GM19043 (cell line): ENCODE data around the gene PEX14.

Experiments used
- ATAC-seq: cut with Tn5 transposase; IDR thresholded peaks from one replicate; pipeline ENCODE4 v1.9.1; 2021; ENCODE audit warnings: low read depth; ENCODE audit not compliant: unreplicated experiment

Gene PEX14

GRCh38 chr1:10629816-10630571 is 155.2 kb downstream of the PEX14 start:
- no peak for ATAC-seq

DNA sequence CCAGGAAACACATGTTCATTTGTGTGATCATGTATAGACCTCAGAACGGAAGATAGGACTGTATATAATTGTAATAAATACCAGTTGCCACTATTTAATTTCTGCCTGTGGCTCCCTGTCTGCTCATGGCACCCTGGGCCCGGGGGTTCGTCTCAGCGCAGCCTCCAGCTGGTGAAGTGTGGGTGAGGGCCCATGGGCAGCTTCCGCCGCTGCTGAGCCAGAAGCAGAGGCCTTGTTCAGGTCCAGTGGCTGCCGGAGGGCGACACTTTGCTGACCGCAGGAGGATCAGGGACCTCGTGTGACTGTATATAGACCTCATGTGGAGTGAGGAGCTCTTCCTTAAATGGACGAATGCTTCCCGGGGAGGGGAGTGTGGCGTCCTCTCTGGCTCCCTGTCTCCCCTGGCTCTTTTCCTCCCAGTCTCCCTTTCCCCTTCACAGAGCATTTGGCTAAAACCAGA is 155.9 kb downstream of the PEX14 start:
- no peak for ATAC-seq

DNA sequence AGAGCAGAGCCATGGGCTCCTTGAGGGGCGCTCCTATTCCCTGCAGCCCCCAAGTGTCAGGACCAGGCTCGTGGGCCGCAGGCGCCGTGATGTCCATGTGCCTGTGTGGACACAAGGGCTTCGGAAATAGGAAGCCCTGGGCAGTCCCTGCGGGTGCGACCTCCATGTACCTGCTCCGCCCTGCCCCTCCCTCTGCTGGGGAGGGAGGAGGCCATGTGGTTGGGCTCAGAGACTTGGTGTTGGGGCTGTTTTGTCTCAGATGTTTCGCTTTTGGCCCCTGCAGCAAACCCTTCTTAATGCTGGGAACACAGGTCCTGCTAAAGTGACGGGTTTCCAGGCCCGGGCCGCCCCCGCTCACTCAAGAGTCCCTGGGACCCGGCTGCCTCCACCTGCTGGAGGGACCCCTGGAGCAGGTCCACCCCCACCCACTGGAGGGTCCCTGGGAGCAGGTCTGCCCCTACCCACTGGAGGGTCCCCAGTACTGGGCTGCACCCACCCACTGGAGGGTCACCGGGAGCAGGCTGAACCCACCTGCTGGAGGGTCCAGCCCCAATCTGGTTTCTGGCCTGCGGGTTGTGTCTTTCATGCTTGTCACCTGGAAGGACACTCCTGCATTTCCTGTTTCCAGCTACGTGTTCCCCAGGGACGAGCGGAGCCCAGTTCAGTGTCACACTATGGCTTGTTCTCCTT is 156.5 kb downstream of the PEX14 start:
- no peak for ATAC-seq

DNA sequence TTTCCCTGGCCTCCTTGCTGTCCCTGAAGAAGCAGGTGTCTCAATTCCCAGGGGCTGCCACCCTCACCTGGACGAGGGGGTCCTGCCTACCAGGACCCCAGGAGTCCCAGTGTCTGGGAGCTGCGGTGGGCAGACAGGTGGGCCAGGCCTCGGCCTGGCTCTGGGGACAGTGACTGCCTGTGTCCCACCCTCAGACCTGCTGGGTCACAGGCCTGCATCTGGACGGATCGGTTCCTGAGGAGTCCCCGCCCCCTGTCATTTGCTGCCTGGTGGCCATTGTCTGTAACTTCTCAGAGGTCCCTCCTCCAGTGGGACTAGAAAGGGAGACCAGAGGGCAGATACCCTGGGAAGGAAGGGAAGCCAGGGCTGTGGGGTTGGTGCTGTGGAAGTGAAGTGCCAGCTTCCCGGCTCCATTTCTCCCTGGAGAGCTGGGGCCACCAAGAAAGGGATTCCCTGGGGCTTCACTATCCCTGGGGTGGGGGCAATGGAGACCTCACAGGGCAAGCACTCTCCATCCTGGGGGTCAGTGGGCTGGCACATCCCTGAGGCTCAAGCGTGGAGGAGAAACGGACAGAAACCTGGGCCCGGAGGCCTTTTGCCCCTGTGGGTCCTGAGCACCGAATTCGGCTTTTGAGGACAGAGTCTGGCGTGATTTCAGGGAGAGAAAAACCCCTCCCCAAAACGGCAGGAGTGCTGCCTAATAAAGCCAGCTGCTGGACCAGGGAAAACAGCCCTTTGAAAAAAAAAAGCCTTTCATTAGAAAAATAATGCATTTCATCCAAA is 157.3 kb downstream of the PEX14 start:
- ATAC-seq: no peak

DNA sequence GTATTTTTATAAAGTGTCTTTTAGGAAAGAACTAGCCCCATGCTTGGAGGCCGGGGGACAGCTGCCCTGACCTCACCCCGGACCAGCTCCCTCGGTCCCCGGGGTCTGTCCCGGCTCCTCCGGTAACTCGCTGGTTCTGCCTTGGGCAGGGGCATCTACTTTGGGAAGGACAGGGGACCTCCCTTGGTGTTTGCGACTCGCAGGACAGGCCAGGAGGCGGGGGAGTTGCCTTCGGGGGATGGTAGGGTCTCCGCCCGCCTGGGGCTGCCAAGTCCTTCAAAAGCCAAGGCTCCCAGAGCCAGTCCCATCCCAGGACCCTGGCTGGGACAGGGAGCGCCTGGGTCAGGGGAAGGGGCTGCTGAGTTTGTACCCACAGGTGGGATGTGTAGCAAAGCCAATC is 157.9 kb downstream of the PEX14 start:
- ATAC-seq: no peak

- ATAC-seq: no peak
Observed at GRCh38 chr1:10633416-10633815, 158.7 kb downstream of the PEX14 start.

- no peak for ATAC-seq
Observed at GRCh38 chr1:10634075-10634427, 159.3 kb downstream of the PEX14 start.

DNA sequence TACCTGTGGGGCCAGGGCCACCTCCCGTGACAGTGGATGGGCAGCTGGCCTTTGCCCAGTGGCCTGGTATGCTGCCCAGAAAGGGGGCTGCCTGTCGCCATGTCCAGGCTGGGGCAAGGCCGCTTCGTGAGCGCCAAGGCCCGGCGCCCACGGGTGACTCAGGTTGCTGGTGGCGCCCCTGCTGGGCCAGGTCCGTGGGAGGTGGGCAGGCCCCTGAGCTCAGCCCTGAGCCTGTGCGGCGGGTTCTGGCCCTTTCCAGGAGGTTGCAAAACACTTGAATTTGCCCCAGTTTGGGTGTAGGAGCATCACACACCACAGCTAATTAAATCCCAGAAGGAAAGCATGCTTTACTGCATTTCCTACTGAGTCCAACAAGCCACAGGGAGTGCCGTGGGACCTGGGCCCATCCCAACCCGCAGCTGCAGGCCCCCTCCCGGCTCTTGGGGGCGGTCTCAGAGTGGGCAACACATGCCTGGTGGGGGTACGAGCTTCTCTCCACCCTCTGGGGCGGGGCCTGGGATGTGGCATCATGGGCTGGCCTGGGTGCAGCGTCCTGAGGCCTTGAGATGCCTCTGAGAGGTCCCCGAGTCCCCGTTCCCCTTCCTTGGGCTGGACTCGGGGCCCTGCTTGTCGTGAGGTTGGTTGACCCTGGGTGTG is 159.8 kb downstream of the PEX14 start:
- ATAC-seq: no peak

DNA sequence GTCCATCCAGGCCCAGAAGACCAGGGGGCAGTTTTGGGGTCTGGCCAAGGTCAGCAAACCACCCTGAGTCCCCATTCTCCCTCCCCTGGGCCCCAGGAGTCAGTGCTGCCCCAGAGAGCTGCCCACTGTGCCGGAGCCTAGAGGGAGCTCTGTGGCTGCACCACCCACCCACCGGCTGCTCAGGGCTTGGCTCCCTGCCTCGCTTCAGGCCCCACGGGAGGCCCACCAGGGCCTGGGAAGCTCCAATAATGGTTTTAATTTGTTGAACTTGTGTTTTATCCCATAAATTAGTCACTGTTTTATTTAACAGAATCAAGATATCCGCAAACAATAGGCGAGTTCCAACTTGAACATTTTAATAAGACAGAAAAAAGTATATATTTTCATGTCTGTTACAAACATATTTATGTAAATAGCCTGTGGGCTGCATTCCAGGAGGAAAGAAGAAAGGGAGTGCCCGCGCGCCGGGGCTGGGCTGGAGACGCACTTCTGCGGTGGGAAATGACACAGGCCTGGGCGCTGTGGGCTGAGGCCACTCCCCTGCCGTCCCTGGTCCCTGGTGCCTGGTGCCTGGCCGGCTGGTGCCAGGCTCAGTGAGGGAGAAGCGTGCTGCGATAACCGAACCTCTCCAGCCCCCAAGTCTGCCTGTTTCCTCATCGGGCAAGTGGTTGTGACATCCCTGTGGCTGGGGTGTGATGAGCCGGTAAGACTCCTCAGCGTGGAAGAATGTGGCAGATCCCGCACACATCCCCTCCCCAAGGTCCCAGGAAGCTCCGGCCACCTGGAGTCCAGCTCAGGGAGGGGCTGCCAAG is 160.5 kb downstream of the PEX14 start:
- ATAC-seq: no peak

DNA sequence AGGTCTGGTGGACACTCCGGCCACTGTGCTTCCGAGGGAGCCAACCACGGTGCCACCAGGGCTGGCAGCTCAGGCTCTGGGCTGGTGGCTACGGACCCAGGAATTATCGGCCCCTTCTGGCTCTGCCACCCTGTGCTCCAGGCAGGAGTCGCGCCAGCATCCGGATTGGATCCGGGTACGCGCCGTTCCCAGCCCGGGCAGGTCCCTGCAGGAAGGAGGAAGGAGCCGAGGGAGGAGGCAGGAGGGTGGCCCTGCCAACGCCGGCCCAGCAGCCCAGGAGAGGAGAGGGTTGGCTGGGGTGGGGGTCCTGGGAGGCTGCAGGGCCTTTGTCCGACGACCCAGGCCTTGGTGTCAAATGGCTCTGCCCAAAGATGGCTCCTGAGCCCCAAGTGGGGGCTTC is 161.2 kb downstream of the PEX14 start:
- no peak for ATAC-seq

GRCh38 chr1:10637400-10637799 is 162.7 kb downstream of the PEX14 start:
- no peak for ATAC-seq

- no peak for ATAC-seq
Observed at GRCh38 chr1:10637834-10638558, 163.2 kb downstream of the PEX14 start.

DNA sequence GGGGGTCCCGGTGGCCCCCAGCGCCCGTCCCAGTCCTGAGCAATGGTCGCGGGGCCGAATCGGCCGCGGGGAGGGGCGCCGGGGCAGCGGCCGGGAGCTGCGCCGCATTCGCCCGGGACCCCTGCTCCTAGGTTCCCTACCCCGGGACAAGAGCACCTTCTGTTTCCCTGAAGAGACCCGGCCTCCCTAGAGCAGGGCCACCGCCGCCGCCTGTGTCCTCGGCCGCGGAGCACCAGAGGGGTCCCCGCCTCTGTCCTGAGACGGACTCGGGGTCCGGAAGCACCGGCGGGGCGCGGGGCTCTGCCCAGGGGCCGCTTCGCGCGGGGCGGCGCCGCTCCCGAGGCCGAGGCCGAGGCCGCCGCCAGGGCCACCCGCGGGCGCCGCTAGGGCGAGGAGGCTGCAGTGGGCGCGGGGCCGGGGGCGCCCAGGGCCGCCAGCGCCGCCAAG is 163.8 kb downstream of the PEX14 start:
- ATAC-seq: no peak

GRCh38 chr1:10639011-10639774 is 164.4 kb downstream of the PEX14 start:
- ATAC-seq: no peak

DNA sequence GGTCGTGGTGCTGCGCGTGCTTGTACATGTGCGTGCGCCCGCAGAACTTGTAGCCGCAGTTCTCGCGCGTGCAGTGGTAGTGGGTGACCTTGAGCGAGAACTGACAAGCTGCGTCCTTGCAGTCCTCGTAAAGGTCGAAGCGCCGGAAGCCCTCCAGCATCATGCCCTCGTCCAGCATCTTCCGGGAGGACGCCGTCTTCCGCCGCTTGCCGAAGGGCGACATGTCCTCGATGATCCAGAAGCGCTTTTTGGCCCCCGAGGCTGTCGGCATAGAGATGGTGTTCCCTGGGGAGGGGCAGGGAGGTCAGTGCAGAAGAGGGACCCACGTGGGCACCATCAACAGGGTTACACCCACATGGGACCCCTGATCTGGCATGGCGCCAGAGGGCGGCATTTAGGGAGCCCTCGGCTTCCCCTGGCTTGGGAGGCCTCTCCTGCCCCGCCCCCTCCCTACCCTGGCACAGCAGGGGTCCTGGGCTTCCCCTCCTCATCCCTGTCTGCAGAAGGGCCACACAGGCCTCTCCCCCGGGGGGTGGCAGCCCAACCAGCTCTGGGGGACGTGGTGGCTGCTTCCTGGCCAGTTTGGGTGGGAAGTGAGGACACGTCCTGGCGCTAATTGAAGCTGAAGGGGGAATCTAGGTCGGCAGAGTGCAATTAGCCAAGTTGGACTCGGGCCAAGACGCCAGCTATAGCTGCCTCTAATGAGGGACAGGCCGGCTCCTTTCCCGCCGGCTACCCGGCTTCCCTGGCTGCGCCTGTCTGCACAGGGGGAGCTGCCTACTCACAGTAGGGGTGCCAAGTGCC is 165.2 kb downstream of the PEX14 start:
- ATAC-seq: no peak

DNA sequence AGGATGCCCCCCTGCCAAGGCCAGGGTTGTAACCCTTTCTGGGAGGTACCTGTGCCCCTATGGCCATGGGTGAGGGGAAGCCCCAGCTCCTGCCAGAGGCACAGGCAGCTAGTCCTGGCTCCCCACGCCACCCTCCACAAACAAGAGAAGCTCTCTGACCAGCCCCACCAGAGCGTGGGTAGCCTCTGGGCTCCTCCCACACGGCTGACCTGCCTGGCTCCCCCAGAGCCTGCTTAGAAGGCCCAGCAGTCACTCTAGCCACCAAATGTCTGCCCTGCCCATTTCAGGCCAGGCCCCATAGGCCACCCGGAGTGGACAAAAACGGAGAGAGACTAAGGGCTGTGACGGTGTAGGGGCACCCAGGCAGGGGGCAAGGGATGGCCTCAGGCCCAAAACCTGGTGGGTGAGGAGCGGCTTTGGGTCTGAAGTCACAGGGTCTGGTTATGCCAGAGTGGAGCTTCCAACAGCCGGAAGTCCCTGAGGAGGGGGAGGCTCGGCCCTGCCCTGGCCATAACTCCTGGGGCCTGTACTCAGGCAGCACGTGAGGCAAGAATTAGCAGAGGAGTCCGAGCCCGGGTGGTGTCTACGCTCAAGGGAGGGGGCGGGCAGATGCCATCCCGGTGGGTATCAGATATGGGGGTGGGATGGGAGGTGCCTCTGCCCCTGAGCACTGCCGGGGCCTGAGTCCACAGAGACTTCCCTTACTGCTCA is 166.2 kb downstream of the PEX14 start:
- ATAC-seq: no peak

DNA sequence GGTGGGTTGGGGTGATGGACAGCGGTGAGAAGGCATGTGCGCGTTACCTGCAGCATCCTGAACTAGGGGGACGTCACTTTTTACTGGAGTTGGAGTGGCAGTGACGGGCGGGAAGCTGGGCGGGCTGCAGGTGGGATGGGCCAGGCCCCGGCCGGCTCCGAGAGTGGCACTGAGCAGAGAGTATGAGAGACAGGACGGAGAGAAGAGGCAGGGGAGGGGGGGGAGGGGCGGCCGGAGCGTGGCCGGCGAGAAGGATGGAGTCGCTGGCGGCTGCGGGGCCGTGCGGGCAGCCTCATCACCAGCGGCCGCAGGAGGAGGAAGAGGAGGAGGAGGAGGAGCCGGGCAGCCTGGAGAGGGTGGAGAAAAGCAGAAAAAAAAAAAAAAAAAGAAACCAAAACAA is 167.2 kb downstream of the PEX14 start:
- ATAC-seq: no peak
